ENCODE data around the gene ZNF48.

Gene ZNF48

DNA sequence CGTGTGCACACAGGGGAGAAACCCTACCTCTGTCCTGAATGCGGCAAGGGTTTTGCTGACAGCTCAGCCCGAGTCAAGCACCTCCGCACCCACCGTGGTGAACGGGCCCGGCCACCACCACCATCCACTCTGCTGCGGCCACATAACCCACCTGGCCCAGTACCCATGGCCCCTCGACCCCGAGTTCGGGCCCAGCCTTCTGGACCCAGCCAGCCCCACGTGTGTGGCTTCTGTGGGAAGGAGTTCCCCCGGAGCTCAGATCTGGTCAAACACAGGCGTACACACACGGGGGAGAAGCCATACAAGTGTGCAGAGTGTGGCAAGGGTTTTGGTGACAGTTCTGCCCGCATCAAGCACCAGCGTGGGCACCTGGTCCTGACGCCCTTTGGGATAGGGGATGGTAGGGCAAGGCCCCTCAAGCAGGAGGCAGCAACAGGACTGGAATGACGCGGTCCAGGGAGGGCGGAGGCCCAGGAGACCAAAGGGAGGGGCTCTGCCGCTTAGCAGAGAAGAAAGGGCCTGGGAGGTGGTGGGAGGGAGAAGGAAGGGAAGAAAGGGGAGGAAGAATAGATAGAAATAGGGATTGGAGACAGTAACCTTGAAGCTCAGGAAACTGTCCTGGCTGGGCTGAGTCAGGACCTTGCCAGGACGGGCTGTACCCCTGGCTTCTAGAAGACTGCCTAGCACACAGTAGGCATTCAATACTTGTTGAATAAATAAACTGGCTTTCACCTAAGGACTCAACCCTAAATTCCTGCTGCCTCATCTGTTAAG is 3.6 kb downstream of the ZNF48 start:
- no peak overlapping the region for H3K4me3 ChIP-seq (ENCODE audit: low read depth in 1 of 2, low read length in 2 of 2)
- H3K4me1 ChIP-seq (ENCODE audit: control insufficient read depth in 1 of 2, insufficient read depth in 2 of 2, low read length in 2 of 2): peaks cover 6 to 36% of the 10 kb centered on the region in 2 donors
- no peaks in the 10 kb centered on the region for H3K27me3 ChIP-seq (ENCODE audit: low read depth, low read length)
- peaks cover 0 to 15% of the 10 kb centered on the region in 2 donors for H3K36me3 ChIP-seq (ENCODE audit: control insufficient read depth in 1 of 2, insufficient read depth in 2 of 2, low read length in 2 of 2)
- no peaks in the 10 kb centered on the region for H3K9me3 ChIP-seq (ENCODE audit: control insufficient read depth in 1 of 2, low read length in 2 of 2)
- H3K27ac ChIP-seq (ENCODE audit: low read length): peak overlapping the region; percentile 81

DNA sequence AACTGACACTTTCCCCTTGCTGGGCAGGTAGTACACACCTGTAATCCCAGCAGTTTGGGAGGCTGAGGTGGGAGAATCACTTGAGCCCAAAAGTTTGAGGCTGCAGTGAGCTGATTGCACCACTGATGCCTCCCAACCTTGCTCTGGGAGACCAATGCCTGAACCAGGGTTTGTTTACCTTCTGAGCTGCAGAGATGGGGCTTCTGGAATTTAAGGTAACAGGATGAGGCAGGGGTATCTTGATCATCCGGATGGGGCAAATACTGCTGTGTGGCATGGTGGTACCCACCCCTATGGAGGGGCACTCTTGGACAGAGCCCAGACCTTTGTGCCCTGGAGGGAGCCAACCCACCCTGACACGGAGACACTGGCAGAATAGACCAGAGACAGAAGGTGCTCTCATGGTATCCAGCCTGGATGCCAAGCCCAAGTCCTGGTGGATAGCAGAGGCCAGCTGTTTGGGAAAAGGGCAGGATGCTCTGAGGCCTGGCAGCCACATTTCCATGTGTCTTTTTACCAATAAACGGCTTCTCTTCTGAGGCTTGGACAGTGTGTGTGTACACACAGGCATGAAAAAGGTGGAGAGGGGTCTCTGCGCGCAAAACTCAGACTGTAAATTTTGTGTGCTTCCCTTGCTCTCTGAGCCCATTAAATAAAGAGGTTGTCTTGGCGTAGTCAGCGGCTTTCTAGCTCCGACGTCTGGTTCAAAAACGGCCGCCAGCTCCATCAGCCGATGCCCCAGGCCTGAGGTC is 4.4 kb downstream of the ZNF48 start:
- peak overlapping the region; percentile 67 to 81 for H3K4me3 ChIP-seq (ENCODE audit: low read depth in 1 of 2, low read length in 2 of 2)
- no peaks in the 10 kb centered on the region for H3K9me3 ChIP-seq (ENCODE audit: control insufficient read depth in 1 of 2, low read length in 2 of 2)
- H3K36me3 ChIP-seq (ENCODE audit: control insufficient read depth in 1 of 2, insufficient read depth in 2 of 2, low read length in 2 of 2): peaks cover 0 to 15% of the 10 kb centered on the region in 2 donors
- no peaks in the 10 kb centered on the region for H3K27me3 ChIP-seq (ENCODE audit: low read depth, low read length)
- peak overlapping the region; percentile 81 for H3K27ac ChIP-seq (ENCODE audit: low read length)
- peaks cover 6 to 30% of the 10 kb centered on the region in 2 donors for H3K4me1 ChIP-seq (ENCODE audit: control insufficient read depth in 1 of 2, insufficient read depth in 2 of 2, low read length in 2 of 2)

DNA sequence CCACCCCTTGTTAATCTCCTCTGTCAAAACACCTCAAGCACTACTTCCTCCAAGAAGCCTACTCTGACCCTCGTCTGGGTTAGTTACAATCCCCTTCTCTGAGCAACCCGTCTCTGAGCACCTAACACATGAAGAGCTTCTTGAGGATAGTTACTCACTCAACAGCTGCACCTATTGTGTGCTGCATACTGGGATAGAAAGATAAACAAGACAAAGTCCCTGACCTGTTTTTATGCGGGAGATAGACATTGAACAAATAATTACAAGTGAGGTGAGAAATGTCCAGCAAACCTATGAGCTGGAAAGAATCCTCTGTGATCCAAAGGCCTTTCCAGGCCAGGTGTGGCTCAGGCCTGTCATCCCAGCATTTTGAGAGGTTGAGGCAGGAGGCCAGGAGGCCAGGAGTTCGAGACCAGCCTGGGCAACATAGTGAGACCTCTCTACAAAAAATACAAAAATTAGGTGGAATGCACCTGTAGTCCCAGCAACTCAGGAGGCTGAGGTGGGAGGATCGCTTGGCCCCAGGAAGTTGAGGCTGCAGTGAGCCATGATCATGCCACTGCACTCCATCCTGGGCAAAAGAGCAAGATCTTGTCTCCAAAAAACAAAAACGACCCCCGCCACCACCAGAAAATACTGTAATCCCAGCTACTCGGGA is 6.7 kb downstream of the ZNF48 start:
- Histone ChIP-seq H3K4me1 (ENCODE audit: control insufficient read depth in 1 of 2, insufficient read depth in 2 of 2, low read length in 2 of 2) (peaks cover 6 to 18% of the 10 kb centered on the region in 2 donors), H3K27me3 (ENCODE audit: low read depth, low read length) (no peaks in the 10 kb centered on the region), H3K27ac (ENCODE audit: low read length) (no peak overlapping the region), H3K36me3 (ENCODE audit: control insufficient read depth in 1 of 2, insufficient read depth in 2 of 2, low read length in 2 of 2) (peaks cover 0 to 15% of the 10 kb centered on the region in 2 donors), H3K4me3 (ENCODE audit: low read depth in 1 of 2, low read length in 2 of 2) (no peak overlapping the region), H3K9me3 (ENCODE audit: control insufficient read depth in 1 of 2, low read length in 2 of 2) (no peaks in the 10 kb centered on the region)

DNA sequence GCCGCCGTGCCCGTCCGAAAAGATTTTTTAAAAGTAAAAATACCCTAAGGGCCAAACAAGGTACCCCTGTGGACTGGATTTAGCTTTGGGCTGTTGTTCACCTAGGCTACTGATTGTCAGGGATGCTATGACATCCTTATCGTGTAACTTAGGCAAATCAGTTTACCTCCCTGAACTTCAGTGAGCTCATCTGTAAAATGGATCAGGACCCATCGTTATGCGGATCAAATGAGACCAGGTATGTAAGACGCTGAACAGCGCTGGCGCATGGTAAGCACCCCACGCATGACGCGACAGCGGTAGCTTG is 11.5 kb downstream of the ZNF48 start:
- Histone ChIP-seq H3K27ac (ENCODE audit: low read length) (peak overlapping the region; percentile 67), H3K9me3 (ENCODE audit: control insufficient read depth in 1 of 2, low read length in 2 of 2) (no peaks in the 10 kb centered on the region)

DNA sequence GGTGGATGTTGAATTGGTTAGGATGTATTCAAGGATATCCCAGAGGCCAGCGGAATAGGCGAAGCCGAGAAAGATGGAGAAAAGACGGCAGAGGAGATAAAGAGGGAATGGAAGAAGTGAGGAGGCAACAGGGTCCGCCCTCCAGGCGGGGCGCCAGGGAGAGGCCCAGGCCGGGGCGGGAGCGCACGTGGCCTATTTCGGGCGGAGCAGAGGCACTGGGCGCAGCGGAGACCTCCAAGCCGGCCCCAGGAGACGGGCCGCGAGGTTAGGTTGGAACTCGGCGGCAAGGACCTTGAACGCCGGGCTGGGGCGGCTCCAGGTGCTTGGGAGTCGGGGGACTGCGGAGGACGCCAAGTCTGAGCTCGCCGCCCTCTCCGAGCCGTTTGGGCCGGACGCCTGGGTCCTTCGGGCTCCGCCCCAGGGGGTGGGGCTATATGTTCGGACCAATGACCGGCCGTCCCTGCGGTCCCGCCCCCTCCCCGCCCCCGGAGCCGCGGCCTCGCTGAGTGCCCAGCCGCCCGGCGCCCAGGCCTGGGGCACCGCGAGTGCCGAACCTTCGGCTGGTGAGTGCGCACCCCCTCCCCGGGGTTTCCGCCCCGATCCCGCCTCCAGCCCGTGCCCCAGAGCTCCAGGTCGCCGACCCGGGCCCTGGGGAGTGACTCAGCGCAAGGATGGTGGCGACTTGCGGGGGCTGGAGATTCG is 12.0 kb downstream of the ZNF48 start, which contains the start of gene ZNF771:
TSS of gene ZNF771 (plus strand) at position 505 of the 702 bp plus-strand sequence. CDS start 448 bp downstream, outside the sequence.
- Histone ChIP-seq H3K36me3 (ENCODE audit: control insufficient read depth in 1 of 2, insufficient read depth in 2 of 2, low read length in 2 of 2) (peaks cover 9% of the 10 kb centered on the region in 2 donors), H3K9me3 (ENCODE audit: control insufficient read depth in 1 of 2, low read length in 2 of 2) (no peaks in the 10 kb centered on the region), H3K4me1 (ENCODE audit: control insufficient read depth in 1 of 2, insufficient read depth in 2 of 2, low read length in 2 of 2) (peaks cover 14 to 20% of the 10 kb centered on the region in 2 donors), H3K4me3 (ENCODE audit: low read depth in 1 of 2, low read length in 2 of 2) (peak within 1 kb of the TSS; percentile 72 to 75), H3K27me3 (ENCODE audit: low read depth, low read length) (no peaks in the 10 kb centered on the region), H3K27ac (ENCODE audit: low read length) (peak within 1 kb of the TSS; percentile 67)

More for the DNA sequence above, 11.5 kb downstream of the ZNF48 start:
- Histone ChIP-seq H3K27me3 (ENCODE audit: low read depth, low read length) (no peaks in the 10 kb centered on the region), H3K36me3 (ENCODE audit: control insufficient read depth in 1 of 2, insufficient read depth in 2 of 2, low read length in 2 of 2) (peaks cover 6% of the 10 kb centered on the region in 2 donors), H3K4me3 (ENCODE audit: low read depth in 1 of 2, low read length in 2 of 2) (peak overlapping the region; percentile 72 to 75), H3K4me1 (ENCODE audit: control insufficient read depth in 1 of 2, insufficient read depth in 2 of 2, low read length in 2 of 2) (peaks cover 14 to 20% of the 10 kb centered on the region in 2 donors)

DNA sequence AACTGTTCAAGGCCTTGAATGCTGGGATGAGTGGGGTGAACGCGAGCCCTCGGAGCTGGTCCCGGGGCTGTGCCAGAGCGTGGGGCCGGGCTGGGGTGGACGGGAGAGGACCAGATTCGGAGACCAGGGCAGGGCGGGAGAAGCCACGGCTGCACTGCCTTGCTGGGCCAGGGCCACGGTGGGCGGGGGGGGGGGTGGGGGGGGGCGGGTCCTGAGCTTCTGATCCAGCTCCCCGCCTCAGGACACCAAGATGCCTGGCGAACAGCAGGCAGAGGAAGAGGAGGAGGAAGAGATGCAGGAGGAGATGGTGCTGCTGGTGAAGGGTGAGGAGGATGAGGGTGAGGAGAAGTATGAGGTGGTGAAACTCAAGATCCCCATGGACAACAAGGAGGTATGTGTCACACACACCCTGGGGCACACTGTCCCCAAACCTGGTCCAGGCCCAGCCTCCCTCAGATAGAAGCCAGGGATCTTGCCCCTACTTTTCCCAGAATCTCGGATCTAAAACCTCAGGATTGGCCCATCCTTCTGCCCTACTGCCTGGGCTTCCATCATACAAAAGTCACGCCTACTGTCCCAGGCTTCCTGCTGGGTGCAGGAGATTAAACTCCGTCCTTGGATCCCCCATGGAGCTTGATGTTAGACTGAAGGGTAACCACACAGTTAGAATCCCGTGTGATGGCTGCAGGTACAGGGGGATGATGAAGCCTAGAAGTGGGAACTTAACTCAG is 12.7 kb downstream of the ZNF48 start:
- Histone ChIP-seq H3K9me3 (ENCODE audit: control insufficient read depth in 1 of 2, low read length in 2 of 2) (no peaks in the 10 kb centered on the region), H3K27ac (ENCODE audit: low read length) (no peak overlapping the region), H3K36me3 (ENCODE audit: control insufficient read depth in 1 of 2, insufficient read depth in 2 of 2, low read length in 2 of 2) (peaks cover 9% of the 10 kb centered on the region in 2 donors), H3K4me1 (ENCODE audit: control insufficient read depth in 1 of 2, insufficient read depth in 2 of 2, low read length in 2 of 2) (peaks cover 14 to 20% of the 10 kb centered on the region in 2 donors), H3K27me3 (ENCODE audit: low read depth, low read length) (no peaks in the 10 kb centered on the region), H3K4me3 (ENCODE audit: low read depth in 1 of 2, low read length in 2 of 2) (peak overlapping the region; percentile 72 to 75)

DNA sequence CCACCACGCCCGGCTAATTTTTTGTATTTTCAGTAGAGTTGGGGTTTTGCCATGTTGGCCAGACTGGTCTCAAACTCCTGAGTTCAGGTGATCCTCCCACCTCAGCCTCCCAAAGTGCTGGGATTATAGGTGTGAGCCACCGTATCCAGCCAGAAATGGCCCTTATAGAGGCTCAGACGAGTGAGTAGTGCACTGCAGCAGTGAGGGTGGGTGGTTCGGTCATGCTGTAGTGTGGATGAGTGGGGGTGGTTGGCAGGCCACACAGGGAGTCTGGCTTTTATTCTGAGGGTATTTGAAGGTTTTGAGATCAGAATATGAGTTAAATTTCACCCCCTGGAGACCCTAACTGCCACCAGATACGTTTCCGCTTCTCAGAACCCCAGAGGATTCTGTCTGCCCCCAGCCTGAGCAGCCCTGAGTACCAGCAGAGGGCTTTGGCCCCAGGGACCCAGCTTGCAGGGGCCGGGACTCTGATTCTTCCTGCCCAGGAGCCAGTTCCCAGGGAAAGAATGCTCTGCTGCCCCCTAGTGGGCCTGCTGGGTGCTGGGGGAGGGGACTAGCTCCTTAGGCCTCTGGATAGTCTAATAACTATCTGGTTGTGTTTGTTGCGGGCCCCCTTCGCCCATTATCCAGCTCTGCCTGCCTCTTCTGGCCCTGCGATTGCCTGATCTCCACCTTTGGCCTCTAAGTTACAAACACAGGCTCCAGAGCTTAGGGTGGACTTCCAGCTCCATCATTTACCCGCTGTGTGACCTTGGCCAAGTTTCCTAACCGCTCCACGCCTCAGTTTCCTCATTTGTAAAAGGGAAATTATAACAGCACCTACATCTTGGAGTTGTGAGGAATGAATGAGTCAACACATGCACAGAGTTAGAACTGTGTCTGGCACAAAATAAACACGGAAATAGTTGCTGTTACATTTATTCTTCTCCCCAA is 14.2 kb downstream of the ZNF48 start:
- Histone ChIP-seq H3K4me1 (ENCODE audit: control insufficient read depth in 1 of 2, insufficient read depth in 2 of 2, low read length in 2 of 2) (peaks cover 14 to 20% of the 10 kb centered on the region in 2 donors), H3K9me3 (ENCODE audit: control insufficient read depth in 1 of 2, low read length in 2 of 2) (no peaks in the 10 kb centered on the region), H3K27me3 (ENCODE audit: low read depth, low read length) (no peaks in the 10 kb centered on the region), H3K36me3 (ENCODE audit: control insufficient read depth in 1 of 2, insufficient read depth in 2 of 2, low read length in 2 of 2) (peaks cover 9 to 13% of the 10 kb centered on the region in 2 donors), H3K27ac (ENCODE audit: low read length) (no peak overlapping the region), H3K4me3 (ENCODE audit: low read depth in 1 of 2, low read length in 2 of 2) (no peak overlapping the region)

DNA sequence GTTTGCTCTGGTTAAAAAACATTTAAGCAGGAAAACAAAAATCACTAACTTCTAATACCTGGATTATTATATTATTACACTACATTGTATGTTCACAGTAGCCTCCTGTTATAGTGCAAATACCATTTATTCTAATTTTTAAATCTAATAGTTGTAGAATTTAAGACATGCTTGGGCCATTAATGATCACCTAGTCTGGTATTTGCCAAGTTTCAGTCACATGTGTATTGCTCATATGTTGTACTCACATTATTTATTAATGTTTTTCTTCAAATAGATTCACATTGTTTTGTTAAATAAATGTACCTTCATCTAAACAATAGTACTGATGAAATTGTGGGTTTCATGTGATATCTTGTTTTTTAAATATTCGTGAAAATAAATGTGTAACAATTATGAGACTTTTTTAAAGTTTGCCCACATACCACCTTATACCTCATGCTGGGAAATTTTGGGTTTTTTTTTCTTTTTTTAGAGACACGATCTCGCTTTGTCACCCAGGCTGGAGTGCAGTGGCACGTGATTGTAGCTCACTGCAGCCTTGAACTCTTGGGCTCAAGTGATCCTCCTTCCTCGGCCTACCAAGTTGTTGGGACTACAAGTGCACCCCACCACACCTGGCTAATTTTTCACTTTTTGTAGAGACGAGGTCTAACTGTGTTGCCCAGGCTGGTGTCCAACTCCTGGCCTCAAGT is 18.0 kb downstream of the ZNF48 start:
- peaks cover 9 to 14% of the 10 kb centered on the region in 2 donors for H3K36me3 ChIP-seq (ENCODE audit: control insufficient read depth in 1 of 2, insufficient read depth in 2 of 2, low read length in 2 of 2)
- H3K4me1 ChIP-seq (ENCODE audit: control insufficient read depth in 1 of 2, insufficient read depth in 2 of 2, low read length in 2 of 2): peaks cover 10 to 19% of the 10 kb centered on the region in 2 donors
- H3K27ac ChIP-seq (ENCODE audit: low read length): no peak overlapping the region
- no peak overlapping the region for H3K4me3 ChIP-seq (ENCODE audit: low read depth in 1 of 2, low read length in 2 of 2)
- H3K9me3 ChIP-seq (ENCODE audit: control insufficient read depth in 1 of 2, low read length in 2 of 2): no peaks in the 10 kb centered on the region
- H3K27me3 ChIP-seq (ENCODE audit: low read depth, low read length): no peaks in the 10 kb centered on the region

DNA sequence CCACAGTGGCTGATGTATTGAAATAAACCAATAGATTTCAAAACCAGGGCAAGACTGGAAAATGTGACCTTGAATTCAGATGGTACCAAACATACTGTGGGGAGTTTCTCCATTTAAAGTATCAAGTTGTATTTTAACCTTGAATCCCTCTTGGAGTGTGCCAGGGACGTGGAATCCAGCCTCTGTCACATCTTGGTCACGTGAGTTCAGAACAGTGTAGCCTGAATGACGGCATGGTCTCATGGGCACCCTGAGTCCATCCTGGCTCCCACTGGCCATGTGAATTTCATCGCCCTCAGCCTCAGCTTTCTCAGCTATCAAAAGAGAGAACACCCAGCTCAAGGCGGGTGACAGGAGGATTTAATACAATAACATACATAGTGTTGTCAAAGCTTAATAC is 18.9 kb downstream of the ZNF48 start:
- no peak overlapping the region for H3K4me3 ChIP-seq (ENCODE audit: low read depth in 1 of 2, low read length in 2 of 2)
- H3K9me3 ChIP-seq (ENCODE audit: control insufficient read depth in 1 of 2, low read length in 2 of 2): no peaks in the 10 kb centered on the region
- H3K4me1 ChIP-seq (ENCODE audit: control insufficient read depth in 1 of 2, insufficient read depth in 2 of 2, low read length in 2 of 2): peaks cover 7 to 13% of the 10 kb centered on the region in 2 donors
- H3K27me3 ChIP-seq (ENCODE audit: low read depth, low read length): no peaks in the 10 kb centered on the region
- peaks cover 9 to 14% of the 10 kb centered on the region in 2 donors for H3K36me3 ChIP-seq (ENCODE audit: control insufficient read depth in 1 of 2, insufficient read depth in 2 of 2, low read length in 2 of 2)
- no peak overlapping the region for H3K27ac ChIP-seq (ENCODE audit: low read length)
